SU-DHL-6 (cell line): ENCODE measurements around the gene AGTRAP.

Experiments
- H2AFZ ChIP-seq: fragments of 200-600 bp; sonication (generic); 2 replicates; pipeline ENCODE4 v1.6.1; 2014; ENCODE audit warnings: low read depth, mild to moderate bottlenecking, moderate library complexity, mixed read lengths, antibody characterized with exemption, low read length; ENCODE audit not compliant: severe bottlenecking
- H3F3A ChIP-seq: fragments of 200-600 bp; shearing (Covaris generic); 2 replicates; pipeline ENCODE4 v1.6.0; 2016; ENCODE audit warnings: antibody characterized with exemption, mild to moderate bottlenecking; ENCODE audit not compliant: insufficient read depth
- H3K27ac ChIP-seq: fragments of 200-600 bp; sonication (generic); 2 replicates; pipeline ENCODE4 v1.5.1; 2016; ENCODE audit warnings: low read depth, mild to moderate bottlenecking, low read length, moderate library complexity, mixed read lengths
- H3K27me3 ChIP-seq: fragments of 200-600 bp; sonication (generic), shearing (Covaris generic); 2 replicates; pipeline ENCODE4 v1.6.0; 2014; ENCODE audit warnings: mild to moderate bottlenecking, low read length
- H3K36me3 ChIP-seq: fragments of 200-600 bp; sonication (generic); 2 replicates; pipeline ENCODE4 v1.6.1; 2014; ENCODE audit warnings: mild to moderate bottlenecking, low read length, mixed read lengths
- H3K4me2 ChIP-seq: fragments of 300-600, 200-600 bp; shearing (Covaris generic), sonication (generic); 2 replicates; pipeline ENCODE4 v1.6.0; 2014; ENCODE audit warnings: low read length, low read depth, mild to moderate bottlenecking; ENCODE audit not compliant: poor library complexity, severe bottlenecking
- H3K4me3 ChIP-seq: fragments of 200-600 bp; sonication (generic); 2 replicates; pipeline ENCODE4 v1.5.1; 2014; ENCODE audit warnings: antibody characterized with exemption, low read length, mild to moderate bottlenecking, mixed read lengths; ENCODE audit not compliant: insufficient read depth, poor library complexity, severe bottlenecking
- H3K79me2 ChIP-seq: fragments of 200-600 bp; sonication (generic); 2 replicates; pipeline ENCODE4 v1.6.1; 2014; ENCODE audit warnings: mild to moderate bottlenecking, low read length, moderate library complexity; ENCODE audit not compliant: insufficient read depth
- H3K9ac ChIP-seq: fragments of 200-600 bp; sonication (generic); 2 replicates; pipeline ENCODE4 v1.7.0; 2014; ENCODE audit warnings: mild to moderate bottlenecking, low read length
- H3K9me2 ChIP-seq: fragments of 200-600 bp; sonication (generic); replicated peaks from 2 replicates; pipeline ENCODE4 v1.6.1; 2014; ENCODE audit warnings: low read length; ENCODE audit not compliant: insufficient read depth
- H3K9me3 ChIP-seq: fragments of 200-600 bp; sonication (generic); 2 replicates; pipeline ENCODE4 v1.6.1; 2014; ENCODE audit warnings: low read length, mixed read lengths; ENCODE audit not compliant: insufficient read depth
- H4K20me1 ChIP-seq: fragments of 200-600 bp; sonication (generic); 2 replicates; pipeline ENCODE4 v1.6.1; 2014; ENCODE audit warnings: low read depth, mild to moderate bottlenecking, antibody characterized with exemption, low read length, moderate library complexity, mixed read lengths
- CTCF ChIP-seq: fragments of 200-600 bp; sonication (generic); IDR thresholded peaks from one replicate; pipeline ENCODE4 v1.5.1; 2017; ENCODE audit warnings: antibody characterized with exemption, mild to moderate bottlenecking, low read length, moderate library complexity; ENCODE audit not compliant: insufficient read depth, poor library complexity, severe bottlenecking
- EZH2phosphoT487 ChIP-seq: fragments of 200-600 bp; sonication (generic), shearing (Covaris generic); conservative IDR thresholded peaks from 2 replicates; pipeline ENCODE4 v1.6.1; 2018; ENCODE audit warnings: mild to moderate bottlenecking, antibody characterized with exemption, low read length, moderate library complexity, mixed read lengths

AGTRAP gene

DNA sequence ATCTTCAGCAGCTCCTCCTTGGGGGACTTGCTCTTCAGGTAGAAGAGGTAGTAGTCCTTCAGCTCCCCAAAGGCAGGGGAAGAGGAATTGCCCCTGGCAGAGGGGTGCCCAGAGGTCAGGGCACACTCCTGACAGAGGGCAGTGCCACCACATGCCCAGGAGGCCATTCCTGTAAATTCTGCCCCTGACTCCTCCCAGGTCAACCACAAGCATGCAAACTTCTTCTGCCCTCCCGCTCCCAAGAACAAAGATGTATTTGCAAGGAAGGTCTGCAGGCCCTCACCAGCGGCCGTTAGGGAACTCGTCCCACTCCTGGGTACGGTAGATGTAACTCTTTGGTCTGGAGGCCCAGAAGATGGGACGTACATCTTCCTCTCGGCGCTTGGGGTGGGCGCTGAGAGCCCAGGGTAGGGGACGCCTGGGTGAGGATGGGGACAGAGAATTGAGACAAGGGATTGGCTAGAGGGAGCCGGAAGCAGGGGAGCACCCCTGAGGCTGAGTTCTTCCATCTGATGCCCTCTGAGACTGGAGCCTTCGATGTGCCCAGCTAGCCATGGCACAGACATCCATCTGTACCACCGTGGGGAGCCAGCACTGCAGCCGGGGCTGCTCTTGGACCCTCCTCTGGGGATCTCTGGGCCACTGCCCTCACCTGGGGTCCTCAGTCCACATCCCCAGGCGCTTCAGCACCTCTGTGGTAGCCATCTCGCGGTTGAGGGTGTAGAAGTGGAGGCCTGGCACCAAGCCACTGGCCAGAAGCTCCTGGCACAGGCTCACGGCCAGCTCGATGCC lies 58.7 kb downstream of the AGTRAP start:
- H3K9me3 ChIP-seq: no peaks in the 10 kb centered on the region
- no peaks in the 10 kb centered on the region for H4K20me1 ChIP-seq
- no peak overlapping the region for H3K4me2 ChIP-seq
- H2AFZ ChIP-seq: no peak overlapping the region
- peaks cover 3% of the 10 kb centered on the region; the same call in 1 of the 2 replicates for H3K36me3 ChIP-seq
- H3K9ac ChIP-seq: no peak overlapping the region
- no peaks in the 10 kb centered on the region for H3K79me2 ChIP-seq
- no peak overlapping the region for H3K4me3 ChIP-seq
- no peaks in the 10 kb centered on the region for H3F3A ChIP-seq
- TF ChIP-seq EZH2phosphoT487: no peak
- TF ChIP-seq CTCF: no peak
- H3K27ac ChIP-seq: no peak overlapping the region
- no peaks in the 10 kb centered on the region for H3K9me2 ChIP-seq
- no peaks in the 10 kb centered on the region for H3K27me3 ChIP-seq

- Histone ChIP-seq H3K4me2 (no peak overlapping the region), H3K36me3 (peaks cover 3% of the 10 kb centered on the region; the same call in 1 of the 2 replicates), H3K27ac (no peak overlapping the region), H4K20me1 (no peaks in the 10 kb centered on the region), H3K9me3 (no peaks in the 10 kb centered on the region), H3K9ac (no peak overlapping the region), H3K27me3 (no peaks in the 10 kb centered on the region), H3K4me3 (no peak overlapping the region), H3K79me2 (no peaks in the 10 kb centered on the region), H2AFZ (no peak overlapping the region), H3F3A (no peaks in the 10 kb centered on the region), H3K9me2 (no peaks in the 10 kb centered on the region)
- TF ChIP-seq CTCF: no peak
- TF ChIP-seq EZH2phosphoT487: no peak
Observed at GRCh38 chr1:11795238-11795890, 59.4 kb downstream of the AGTRAP start.

DNA sequence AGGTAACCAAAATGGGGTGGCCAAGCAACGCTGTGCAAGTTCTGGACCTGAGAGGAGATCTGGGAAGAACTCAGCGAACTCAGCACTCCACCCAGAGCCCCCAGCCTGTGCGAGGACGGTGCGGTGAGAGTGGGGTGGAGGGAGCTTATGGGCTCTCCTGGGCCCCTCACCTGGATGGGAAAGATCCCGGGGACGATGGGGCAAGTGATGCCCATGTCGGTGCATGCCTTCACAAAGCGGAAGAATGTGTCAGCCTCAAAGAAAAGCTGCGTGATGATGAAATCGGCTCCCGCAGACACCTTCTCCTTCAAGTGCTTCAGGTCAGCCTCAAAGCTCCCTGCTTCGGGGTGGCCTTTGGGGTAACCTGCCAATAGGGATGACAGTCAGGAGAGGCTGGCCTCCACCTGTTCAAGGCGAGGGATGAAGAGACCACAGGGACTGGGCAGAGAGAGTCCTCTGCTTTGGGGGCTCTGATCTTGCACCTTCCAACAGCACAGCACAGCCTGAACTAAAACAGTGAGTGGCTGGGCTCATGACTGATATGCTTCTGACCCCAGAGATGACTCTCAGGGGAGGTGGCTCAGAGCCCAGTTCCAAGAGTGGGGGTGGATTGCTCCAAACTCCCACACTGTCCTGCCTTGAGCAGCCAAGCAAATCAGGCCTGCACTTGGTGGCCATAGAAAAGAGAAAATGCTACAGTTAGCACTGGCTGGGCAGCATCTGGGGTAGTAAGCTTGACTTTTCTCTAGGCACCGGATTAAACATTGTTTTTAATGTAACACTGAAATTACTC lies 60.3 kb downstream of the AGTRAP start:
- no peak overlapping the region for H3K9ac ChIP-seq
- H3K9me3 ChIP-seq: no peaks in the 10 kb centered on the region
- H3K36me3 ChIP-seq: peaks cover 3% of the 10 kb centered on the region; the same call in 1 of the 2 replicates
- H3K4me2 ChIP-seq: no peak overlapping the region
- H2AFZ ChIP-seq: no peak overlapping the region
- TF ChIP-seq EZH2phosphoT487 (no peak), CTCF (no peak)
- no peaks in the 10 kb centered on the region for H3K9me2 ChIP-seq
- H3F3A ChIP-seq: no peaks in the 10 kb centered on the region
- H3K27me3 ChIP-seq: no peaks in the 10 kb centered on the region
- H3K27ac ChIP-seq: no peak overlapping the region
- no peak overlapping the region for H3K4me3 ChIP-seq
- no peaks in the 10 kb centered on the region for H3K79me2 ChIP-seq
- H4K20me1 ChIP-seq: no peaks in the 10 kb centered on the region
